Endothelial cell of hepatic sinusoid (primary cell): ENCODE measurements around the gene DOK7.

ENCODE experiments used
- in situ Hi-C: cut with HindIII; loops from 2 replicates; pipeline ENCODE4 v1.10.0; 2017; ENCODE audit warnings: low sequenced_read_pairs

Gene DOK7

DNA sequence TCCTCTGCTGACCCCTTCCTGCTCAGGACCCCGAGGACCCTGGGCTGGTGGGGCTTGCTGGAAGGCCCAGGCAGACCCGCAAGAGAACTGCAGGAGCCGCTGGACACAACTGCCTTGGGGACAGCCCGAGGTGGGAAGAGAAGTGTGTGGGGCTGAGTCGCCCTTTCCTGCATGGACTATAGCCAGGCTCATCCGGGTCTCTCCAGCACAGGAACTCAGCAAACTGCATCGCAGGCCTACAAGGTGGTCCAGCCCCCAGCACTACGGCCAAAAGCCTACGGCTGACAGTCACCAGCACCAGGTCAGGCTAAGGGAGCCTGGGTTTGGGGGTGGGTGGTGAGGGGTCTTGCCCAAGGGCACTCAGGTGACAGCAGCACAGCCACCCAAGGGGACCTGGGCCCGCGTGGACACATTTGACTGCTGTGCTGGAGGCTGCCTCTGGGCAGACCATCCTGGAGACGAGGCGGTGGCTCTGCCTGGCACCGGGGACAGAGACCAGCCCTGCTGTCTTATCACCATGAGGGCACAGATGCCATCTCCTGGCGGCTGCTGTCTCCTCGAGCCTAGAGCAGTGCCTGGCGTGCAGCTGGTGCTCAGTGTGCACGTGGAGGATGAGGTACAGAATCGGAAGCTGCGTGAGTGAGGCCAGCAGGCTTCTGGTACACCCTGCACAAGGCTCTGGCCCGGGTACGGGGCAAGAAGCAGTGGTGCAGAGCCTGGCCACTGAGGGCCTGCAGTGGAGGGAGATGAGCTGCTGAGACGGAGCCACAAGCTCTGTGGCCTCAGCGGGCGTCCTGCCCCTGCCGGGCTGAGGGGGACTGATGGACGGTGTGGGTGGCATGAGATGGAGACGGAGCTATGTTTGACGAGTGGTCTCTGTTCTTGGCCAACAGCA, 54.0 kb downstream of the DOK7 start:
- in situ Hi-C loops: no loop called here

DNA sequence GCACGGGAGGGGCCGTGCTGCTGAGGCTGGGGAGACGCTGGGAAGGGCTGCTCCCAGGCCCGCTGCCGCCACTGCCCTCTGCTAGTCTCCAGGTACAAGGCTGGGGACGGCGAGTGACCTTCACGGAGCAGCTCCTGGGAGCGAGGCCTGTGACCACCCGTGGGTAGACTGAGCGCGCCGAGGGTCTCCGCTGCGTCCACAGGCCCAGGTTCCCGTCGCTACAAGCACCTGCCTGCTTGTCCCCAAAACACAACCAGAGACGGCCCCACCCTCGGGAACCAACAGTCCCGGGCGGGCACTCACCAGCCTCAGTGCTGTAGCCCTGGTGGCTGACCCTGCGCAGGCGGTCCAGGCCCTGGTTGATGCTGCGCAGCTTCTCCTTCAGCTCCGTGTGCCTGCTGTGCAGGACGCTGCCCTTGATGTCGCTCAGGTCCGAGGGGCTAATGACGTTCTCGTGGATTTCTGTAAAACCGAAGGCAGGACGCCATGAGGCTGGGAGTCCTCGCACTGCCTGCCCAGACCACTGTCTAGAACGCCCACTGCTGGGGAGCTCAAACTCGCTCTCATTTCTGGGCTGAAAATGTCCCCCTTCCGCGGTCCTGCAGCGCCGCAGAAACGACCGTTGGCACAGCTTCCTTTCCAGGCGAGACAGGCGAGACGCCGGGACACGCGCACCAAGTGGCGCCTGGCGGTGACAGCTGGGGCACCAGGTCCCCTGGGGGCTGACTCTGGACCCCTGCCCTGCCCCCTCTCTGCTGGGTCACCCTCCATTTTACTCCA, 54.8 kb downstream of the DOK7 start:
- in situ Hi-C loops: no loop called here

DNA sequence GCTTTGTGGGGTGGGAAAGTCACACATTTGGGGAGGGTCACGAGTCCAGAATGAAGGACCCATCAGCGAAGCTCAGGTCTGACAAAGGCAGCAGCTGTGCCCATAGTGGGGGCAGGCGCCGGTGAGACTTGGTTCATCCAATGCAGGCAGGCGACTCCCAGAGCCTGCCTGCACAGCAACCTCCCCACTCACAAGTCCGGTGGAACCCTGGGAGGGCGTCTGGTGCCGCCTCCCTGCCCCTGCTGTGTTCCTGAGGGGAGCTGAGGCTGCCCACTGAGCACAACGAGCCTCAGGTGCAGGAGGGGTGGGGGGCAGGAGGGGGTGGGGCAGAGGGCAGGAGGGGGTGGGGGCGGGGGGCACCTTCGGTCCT, 55.4 kb downstream of the DOK7 start:
- in situ Hi-C loops: no loop called here

DNA sequence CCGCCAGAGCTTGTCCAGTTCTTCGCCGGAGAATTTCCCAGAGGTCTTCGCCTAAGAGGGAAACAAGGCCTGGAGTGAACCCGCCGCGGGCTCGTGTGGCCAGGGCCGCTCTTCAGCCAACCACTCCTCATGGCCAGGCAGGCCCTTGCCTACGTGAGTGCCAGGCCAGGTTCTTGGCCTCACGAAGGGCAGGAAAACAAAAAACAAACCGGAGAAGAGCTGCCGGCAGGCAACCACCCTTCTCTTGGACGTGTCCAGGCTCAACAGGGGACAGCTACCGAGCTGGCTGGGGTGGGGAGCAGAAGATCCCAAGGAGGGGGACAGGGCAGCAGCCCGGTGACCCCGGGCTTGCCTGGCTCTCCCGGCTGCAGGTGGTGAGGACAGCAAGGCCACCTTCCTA, 55.8 kb downstream of the DOK7 start:
- in situ Hi-C loops: no loop called here

DNA sequence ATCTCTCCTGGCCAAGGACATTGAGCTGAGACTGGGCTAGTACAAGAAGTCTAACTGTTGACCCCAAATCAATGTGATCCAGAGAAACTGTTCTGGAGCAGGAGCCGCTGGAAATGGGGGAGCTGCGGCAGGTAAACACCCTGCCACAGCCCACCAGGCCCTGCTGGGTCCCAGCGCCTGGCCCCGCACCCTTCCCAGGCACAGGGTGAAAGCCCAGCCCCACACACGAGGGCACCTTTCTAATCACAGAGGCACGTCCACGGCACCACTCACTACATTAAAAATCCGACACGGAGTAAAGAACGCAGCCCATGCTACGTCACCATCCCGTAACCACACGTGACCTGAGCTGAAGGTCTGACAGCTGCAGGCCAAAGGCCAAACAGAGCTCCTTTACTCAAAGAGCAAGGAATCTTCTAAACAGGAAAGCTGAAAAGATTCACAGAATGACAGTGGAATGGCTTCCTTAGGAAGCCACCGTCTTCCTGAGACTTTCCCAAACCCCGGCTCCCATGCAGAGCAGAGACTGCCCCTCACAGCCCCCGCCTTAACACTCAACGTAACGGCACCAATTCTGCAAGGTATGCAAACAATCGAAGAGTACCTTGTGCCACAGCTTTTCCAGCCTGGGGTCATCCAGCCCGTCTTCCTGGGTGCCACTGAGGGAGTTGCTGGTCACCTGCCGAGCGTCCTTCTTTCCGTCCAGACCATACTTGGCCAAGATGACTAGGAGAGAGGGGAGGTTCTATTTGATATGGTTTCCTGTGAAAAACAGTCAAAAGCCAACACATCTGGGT, 56.6 kb downstream of the DOK7 start:
- in situ Hi-C loops: no loop called here

DNA sequence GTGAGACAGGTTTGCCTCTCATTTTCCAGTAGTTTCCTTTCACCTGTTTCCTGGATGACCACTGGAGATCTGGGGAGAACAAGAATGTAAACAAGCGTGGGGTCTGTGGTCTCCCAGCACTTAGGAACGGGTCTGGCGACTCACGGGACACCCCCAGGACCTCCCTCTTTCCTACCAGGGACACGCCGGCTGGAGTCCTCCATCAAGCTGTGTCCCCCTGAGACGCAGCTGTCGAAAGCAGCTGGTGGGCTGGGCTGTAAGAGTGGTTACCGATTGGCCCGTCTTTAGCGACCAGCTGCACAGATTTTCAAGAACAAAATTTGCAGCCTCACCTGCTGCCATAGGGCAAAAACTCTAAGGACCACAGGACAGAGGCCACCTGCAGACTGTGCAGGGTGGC, 57.2 kb downstream of the DOK7 start:
- in situ Hi-C loops: no loop called here

DNA sequence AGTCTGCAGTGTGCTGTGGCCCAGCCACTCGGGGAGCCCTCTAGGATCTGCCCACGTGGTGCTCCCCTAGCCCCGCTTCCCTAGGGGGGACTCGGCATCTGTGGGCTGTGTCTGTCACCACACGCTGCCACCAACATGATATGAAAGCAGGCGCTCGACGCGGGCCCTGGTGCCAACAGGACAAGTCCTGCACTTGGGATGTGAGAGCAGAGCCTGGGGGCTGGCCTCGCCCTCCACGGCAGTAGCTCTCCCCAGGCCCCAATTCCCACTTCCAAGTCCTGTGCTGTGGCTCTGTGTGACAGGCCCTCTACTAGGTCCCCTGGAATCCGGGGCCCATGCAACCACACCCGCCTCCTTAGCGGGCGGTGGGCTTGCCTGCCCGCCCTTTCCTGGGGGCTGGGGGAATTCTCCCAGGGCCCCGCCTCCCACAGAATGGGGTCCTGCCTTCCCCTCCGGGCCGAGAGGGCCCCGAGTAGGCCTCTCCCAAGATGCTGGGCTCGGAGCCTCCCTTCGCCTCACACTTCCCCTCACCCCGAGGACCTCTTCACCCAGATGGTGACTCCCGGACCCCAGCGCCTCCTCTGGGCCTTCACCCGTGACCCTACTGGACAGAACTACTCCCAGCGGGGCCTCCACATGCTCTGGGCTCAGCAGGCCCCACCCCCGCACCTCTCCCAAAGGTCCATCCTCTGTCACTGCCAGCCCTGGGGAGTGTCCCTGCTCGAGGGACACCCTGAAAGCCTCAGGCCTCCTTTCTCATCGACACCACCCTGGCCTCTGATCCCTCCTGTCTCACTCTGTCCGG, 57.9 kb downstream of the DOK7 start:
- in situ Hi-C loops: no loop called here

DNA sequence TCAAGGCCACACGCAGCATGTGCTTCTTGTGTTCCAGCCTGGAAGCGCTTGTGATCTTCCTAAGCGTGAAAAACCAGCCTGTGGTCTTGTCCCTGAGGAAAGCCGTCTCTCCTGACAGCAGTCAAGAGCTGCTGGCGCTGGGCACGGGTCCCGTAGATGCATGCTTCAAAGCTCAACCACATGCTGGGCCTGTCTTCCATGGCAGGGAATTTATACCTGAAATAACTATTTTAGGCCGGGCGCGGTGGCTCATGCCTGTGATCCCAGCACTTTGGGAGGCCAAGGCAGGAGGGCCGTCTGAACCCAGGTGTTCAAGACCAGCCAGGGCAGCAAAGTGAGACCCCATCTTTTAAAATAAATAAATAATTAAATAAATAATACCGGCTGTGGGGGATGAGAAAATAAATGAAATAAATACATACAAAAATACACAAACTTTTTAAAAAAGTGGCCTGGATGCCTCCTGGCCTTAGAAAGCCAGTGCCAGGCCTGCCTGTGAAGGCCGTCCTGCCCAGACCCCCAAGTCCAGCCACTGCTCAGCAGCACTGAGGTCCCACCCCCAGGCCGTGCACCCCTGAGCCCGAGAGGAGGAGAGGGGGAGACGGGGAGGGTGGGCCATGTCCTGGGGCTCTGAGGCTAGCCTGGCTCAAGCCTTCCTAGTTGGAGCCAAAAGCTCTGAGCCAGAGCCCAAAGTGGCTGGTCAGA, 58.7 kb downstream of the DOK7 start:
- in situ Hi-C loops: no loop called here

DNA sequence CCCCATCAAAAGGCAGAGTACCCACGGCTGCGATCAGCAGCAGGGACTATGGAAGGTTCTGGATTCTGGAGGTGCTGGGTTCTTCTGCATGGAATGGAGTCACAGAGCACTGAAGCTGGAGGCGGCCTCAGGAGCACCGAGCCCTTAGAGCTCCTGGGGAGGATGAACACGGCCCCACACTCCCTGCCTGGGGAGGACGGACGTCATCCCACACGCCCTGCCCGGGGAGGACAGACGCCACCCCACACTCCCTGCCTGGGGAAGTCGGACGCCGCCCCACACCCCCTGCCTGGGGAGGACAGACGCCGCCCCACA, 59.2 kb downstream of the DOK7 start:
- in situ Hi-C loops: no loop called here

DNA sequence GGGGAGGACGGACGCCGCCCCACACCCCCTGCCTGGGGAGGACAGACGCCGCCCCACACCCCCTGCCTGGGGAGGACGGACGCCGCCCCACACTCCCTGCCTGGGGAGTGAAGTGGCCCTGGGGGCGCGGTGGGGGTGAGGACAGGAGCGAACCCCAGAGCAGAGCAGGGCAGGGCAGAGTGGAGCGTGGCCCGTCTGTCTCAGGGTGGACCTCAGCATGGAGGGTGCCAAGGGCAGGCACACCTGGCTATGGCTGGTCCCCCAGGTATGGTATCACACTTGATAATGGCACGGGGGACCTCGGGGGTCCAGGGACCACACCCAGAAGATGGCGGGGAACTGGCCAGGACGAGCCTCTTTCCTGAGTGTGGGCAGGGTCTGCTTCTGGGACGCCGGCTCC, 59.5 kb downstream of the DOK7 start:
- in situ Hi-C loops: no loop called here

DNA sequence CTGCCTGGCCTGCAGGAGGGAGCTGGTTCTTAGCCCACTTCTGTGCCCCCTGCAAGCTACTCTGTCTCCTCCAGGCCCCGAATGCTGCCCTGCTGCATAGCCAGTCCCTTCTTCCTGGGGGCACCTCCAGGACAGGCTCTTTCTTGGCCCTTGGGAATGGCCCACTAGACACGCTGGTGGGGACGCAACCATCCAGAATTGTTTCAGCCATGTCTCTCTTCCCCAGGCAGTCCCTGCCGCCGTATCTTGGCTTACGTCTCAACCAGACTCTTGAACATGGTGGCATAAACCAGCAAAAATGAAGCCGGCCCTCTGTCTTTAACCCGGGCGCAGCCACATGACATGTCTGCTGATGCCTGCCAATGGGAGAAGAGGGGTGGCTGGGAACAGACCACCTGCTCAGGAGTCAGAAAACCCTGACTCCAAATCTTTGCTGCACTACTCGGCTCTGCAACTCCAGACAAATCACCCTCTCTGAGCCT, 60.1 kb downstream of the DOK7 start:
- in situ Hi-C loops: no loop called here

DNA sequence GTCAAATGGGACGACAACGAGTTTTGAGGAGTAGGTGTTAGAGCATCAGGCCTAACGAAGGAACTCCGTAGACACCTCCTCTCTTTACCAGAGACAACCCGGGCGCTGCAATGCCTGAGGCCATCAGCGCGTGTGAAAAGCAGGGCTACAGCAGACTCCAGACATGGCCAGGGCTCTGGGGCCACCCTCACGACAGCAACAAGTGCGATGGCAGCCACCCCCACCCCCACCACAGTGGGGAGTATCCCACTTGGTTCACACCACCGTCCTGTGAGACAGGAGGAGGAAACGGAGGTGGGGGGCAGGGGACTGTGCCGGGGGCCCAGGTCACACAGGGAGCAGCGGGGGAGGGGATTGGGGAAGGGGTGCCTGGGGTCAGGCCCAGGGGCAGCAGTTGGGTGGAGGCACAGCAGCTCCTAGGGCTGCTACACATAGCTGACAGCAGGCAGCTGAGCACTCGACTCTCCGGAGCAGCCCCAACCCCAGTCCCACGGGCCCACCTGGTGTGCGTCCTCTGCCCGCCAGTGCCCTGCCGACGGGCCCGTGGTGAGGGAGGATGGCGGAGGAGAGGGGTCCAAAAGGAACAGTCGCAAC, 60.6 kb downstream of the DOK7 start:
- in situ Hi-C loops: no loop called here

DNA sequence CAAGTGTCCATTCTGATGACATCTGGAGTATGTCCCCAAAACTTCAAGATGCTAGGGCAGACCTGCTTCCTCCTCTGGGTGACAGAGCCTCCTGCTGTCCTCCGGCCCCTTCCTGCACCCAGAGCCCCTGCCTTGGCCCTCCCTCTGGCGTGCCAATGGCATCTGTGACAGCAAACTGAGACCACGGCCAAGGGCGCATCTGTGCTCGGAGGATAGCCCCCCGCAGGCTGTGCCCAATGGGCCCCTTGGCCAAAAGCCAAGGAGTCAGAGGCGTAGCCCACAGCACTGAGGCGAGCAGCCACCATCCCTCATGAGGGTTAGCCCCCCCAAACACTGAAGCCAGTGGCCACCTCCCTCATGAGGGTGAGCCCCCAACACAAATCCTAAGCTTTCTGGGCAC, 61.2 kb downstream of the DOK7 start:
- in situ Hi-C loops: no loop called here

DNA sequence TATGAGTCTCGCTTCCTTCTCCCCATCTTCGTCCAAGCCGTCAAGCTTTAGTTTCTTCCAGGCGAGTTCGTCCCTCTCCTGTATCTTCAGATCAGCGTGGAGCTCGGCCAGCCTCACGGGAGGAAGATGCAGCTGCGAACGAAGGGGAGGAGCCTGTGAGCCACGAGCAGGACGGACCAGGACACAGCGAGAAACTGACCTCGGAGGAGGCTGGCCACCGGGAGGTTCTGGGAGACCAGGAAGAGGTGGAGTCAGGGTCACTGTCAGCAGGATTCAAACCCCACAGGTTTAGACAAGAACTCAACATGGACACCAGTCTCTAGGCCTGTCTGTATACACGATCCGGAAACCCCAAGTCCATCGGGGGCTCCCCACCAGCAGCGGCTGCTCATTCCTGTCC, 61.8 kb downstream of the DOK7 start:
- in situ Hi-C loops: no loop called here

DNA sequence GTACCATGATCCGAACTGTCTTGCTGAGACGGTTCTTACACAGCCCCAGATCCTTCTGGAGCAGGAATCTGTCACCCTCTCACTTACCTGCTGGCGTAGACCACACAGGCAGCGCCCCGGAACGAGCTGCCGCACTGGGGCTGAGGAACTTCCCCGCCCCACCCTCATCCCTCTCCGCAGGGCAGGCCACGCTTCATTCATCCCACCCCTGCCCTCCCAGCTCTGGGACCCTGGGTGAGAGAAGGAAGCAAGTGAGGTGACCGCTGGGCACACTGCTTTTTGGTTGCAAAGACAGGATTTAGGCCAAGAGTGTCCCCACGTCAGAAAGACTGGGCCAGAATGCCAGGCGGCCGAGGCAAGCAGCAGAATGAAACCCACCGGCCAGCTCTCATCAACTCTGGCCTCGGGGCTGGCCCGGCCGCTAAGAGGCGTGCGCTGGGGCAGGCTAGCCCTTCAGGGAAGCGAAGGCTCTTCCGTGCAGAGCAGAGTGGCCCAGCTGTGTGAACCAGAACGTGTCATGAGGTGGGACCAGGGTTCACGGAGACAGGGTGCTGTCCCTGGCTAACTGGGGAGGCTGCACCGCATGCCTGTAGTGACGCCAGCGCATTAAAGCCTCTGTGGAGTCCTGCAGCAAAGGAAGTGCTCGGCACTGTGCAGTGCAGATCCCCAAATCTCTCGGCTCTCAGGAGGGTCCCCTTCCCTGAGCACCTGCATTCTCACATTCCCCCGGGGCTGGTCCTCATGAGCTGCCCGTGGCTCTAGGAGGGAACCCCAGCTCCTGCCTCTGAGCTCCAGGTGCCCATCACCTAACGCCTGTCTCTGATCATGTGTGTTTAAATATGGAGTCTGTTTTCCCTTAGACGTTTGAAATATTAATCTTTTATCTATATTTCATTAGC, 62.7 kb downstream of the DOK7 start:
- in situ Hi-C loops: no loop called here

DNA sequence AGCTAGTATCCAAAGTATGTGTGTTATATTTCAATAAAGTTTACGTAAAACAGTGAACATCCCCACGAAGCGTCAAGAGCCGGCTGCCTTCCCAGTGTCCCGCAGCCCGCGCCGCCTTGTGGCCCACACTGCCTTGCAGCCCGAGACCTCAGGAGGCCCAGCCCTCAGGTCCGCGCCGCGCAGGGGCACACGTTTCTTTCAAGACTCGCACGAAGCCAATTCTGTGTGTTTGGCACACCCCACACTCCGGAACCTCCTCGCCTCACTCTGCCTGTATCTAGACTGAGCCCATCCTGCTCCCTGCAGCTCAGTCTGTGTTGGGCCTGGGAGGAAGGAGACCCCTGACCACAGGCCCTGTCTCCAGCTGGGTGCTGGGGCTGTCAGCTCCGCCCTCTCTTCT, 63.4 kb downstream of the DOK7 start:
- in situ Hi-C loops: no loop called here

DNA sequence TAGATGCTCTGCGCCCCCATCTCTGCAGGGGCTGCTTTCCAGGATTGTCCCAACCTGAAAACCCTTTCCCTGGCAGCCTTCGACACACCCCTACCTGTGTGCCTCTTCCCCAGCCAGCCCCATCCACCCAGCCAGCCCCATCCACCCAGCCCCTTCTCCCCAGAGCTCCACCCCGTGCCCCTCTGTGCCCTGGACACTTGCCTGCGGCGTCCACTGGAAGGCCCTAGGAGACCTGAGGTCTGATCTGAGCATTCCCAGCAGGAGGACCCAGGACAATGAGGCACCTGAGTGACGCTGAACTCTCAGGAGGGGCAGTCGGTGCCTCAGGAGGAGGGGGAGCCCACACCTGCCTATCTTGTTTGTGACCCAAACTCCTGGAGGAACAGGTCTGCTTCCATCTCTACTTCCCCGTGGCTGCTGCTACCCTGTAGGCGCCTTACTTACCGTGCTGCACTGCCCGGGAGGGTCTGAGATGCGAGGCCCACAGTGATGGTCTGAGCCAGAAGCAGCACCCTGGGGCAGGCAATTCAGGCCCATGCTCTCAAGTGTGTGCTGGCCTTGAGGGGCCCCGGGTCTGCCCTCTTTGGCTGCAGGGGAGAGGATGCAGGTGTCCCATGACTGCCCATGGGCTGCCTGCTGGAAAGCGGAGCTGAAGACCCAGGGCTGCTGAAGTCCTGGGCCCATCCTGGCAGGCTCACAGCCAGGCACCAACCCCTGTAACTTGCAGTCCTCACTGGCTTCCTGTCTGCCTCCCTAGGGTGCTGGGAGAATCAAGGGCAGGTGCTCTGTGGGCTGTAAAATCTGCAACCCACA, 64.2 kb downstream of the DOK7 start:
- in situ Hi-C loops: no loop called here
